ENCODE results near the gene KCNIP3. TPM values are rescaled to one million over a fixed set of nuclear protein-coding genes. Genes with fewer than 3 reads are reported as not detected.

The KCNIP3 gene
- total RNA-seq (under 1 TPM; 0.59 to 0.65 TPM), polyA plus RNA-seq (1 to 10 TPM in 1 of 2 donors, under 1 TPM in 1; 0.26 to 1.1 TPM)

- H3K4me3 ChIP-seq (ENCODE audit: low read depth in 1 of 3, low read length in 3 of 3): no peak within 1 kb of the TSS
- 17% methylated on average over 13 of the region's 13 CpGs for WGBS
- H3K9me3 ChIP-seq (ENCODE audit: control insufficient read depth in 4 of 4, low read length in 3 of 4): no peaks in the 10 kb centered on the region
- no peak for DNase-seq (ENCODE audit: low spot score)
- H3K27me3 ChIP-seq (ENCODE audit: control insufficient read depth in 4 of 4, insufficient read depth in 4 of 4, low read length in 3 of 4): no peaks in the 10 kb centered on the region
- no peak within 1 kb of the TSS for H3K27ac ChIP-seq (ENCODE audit: low read depth in 1 of 2, low read length in 2 of 2)
- TF ChIP-seq CTCF (IDR thresholded peaks at IDR 0.05; ENCODE audit: low read depth, low read length, missing input control): no peak
- no peak for TF ChIP-seq RAD21 (IDR thresholded peaks at IDR 0.05)
- no peak for TF ChIP-seq TAF1 (conservative IDR thresholded peaks at IDR 0.05)
- no peak for TF ChIP-seq HNF4G (IDR thresholded peaks at IDR 0.05)
- TF ChIP-seq ATF3 (IDR thresholded peaks at IDR 0.05): no peak
- no peak for TF ChIP-seq FOXA2 (IDR thresholded peaks at IDR 0.05)
- no peak for TF ChIP-seq FOXA1 (IDR thresholded peaks at IDR 0.05)
- no peak for TF ChIP-seq HNF4A (conservative IDR thresholded peaks at IDR 0.05)
- TF ChIP-seq NR2F2 (IDR thresholded peaks at IDR 0.05): no peak
- TF ChIP-seq ZBTB33 (IDR thresholded peaks at IDR 0.05): no peak
- TF ChIP-seq JUND (IDR thresholded peaks at IDR 0.05): no peak
- TF ChIP-seq GABPA (IDR thresholded peaks at IDR 0.05 in 1 of 2, conservative IDR thresholded peaks at IDR 0.05 in 1 of 2): no peak
- TF ChIP-seq EGR1 (IDR thresholded peaks at IDR 0.05; ENCODE audit: low read depth in 2 of 2): no peak
- TF ChIP-seq MAX (IDR thresholded peaks at IDR 0.05): no peak
- TF ChIP-seq SP1 (IDR thresholded peaks at IDR 0.05): no peak
- TF ChIP-seq RXRA (IDR thresholded peaks at IDR 0.05): no peak
- no peak for TF ChIP-seq REST (IDR thresholded peaks at IDR 0.05)
- no peak for TF ChIP-seq YY1 (IDR thresholded peaks at IDR 0.05)
- H3K4me1 ChIP-seq (ENCODE audit: control insufficient read depth in 4 of 4, insufficient read depth in 4 of 4, low read length in 3 of 4): peaks cover 0 to 3% (median 0%) of the 10 kb centered on the region in 4 donors
- H3K36me3 ChIP-seq (ENCODE audit: control insufficient read depth in 4 of 4, insufficient read depth in 3 of 4, low read depth in 1 of 4, low read length in 3 of 4): no peaks in the 10 kb centered on the region
- H3K9ac ChIP-seq (ENCODE audit: low read depth in 1 of 2, low read length in 2 of 2): no peak within 1 kb of the TSS
These were observed at the start of gene KCNIP3 for GRCh38 chr2:95296880-95297487. Gene KCNIP3, plus strand, starts transcription at chr2:95297347. Its CDS starts 92 bp downstream, at chr2:95297439.

Data from liver (tissue), 9 donors.